Mesothelial cell of epicardium (in vitro differentiated cells): Measurements from ENCODE around the gene ZFAND6. TPM values are rescaled to one million over a fixed set of nuclear protein-coding genes. Genes with fewer than 3 reads are reported as not detected.

Experiments used
- DNase-seq, 2 experiments: peaks; one replicate each; pipeline ENCODE4 v3.0.0; 2021; ENCODE audit warnings: low spot score in 2 of 2; ENCODE audit not compliant: unreplicated experiment in 2 of 2
- H3K27ac Mint-ChIP-seq: 2 replicates; pipeline ENCODE4 v1.8.0; 2021; ENCODE audit warnings: mixed read lengths
- H3K27me3 Mint-ChIP-seq: 2 replicates; pipeline ENCODE4 v1.8.0; 2021; ENCODE audit warnings: low read depth, mixed read lengths
- H3K36me3 Mint-ChIP-seq: 2 replicates; pipeline ENCODE4 v1.8.0; 2021; ENCODE audit warnings: mixed read lengths
- H3K4me1 Mint-ChIP-seq: 2 replicates; pipeline ENCODE4 v1.8.0; 2021; ENCODE audit warnings: mixed read lengths
- H3K4me3 Mint-ChIP-seq: 2 replicates; pipeline ENCODE4 v1.8.0; 2021; ENCODE audit warnings: mild to moderate bottlenecking, moderate library complexity, mixed read lengths
- H3K9me3 Mint-ChIP-seq: 2 replicates; pipeline ENCODE4 v1.8.0; 2021; ENCODE audit warnings: mixed read lengths
- CTCF ChIP-seq: fragments of 200-600 bp; sonication (generic); IDR thresholded peaks from one replicate; pipeline ENCODE4 v1.5.0; 2021; ENCODE audit warnings: antibody characterized with exemption; ENCODE audit not compliant: unreplicated experiment
- total RNA-seq: library from RNA; stranded (reverse); gene quantifications from 3 replicates; pipeline ENCODE4 v1.2.1, GENCODE V29; 2021

ZFAND6 gene
- total RNA-seq, 1 donor from 2014 or later = 88.8 TPM

GRCh38 chr15:80076321-80077318 is 17.1 kb downstream of the ZFAND6 start:
- peaks cover 6% of the 10 kb centered on the region for H3K36me3 Mint-ChIP-seq
- DNase-seq = no peak
- peaks cover 42% of the 10 kb centered on the region for H3K4me1 Mint-ChIP-seq
- H3K9me3 Mint-ChIP-seq = no peaks in the 10 kb centered on the region
- TF ChIP-seq CTCF = no peak
- peak overlapping the region; percentile 44 for H3K27ac Mint-ChIP-seq
- H3K27me3 Mint-ChIP-seq = no peaks in the 10 kb centered on the region
- no peak overlapping the region for H3K4me3 Mint-ChIP-seq

DNA sequence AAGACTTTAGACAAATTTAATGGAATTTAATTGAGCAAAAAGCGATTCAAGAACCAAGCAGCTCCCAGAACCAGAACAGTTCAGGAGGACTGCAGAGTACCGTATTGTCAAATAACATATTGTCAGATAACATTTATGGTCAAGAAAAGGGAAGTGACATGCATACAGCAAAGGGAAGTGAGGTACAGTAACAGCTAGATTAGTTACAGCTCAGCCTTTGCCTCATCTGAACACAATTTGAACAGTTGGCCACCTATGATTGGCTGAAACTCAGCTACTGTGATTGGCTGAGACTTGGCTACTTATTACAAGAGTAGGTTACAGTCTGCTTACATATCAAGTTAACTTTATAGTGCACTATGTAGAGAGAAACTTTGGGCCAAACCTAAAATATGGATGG is 21.9 kb downstream of the ZFAND6 start:
- H3K27me3 Mint-ChIP-seq = no peaks in the 10 kb centered on the region
- no peak for DNase-seq
- peaks cover 11% of the 10 kb centered on the region for H3K4me1 Mint-ChIP-seq
- H3K9me3 Mint-ChIP-seq = no peaks in the 10 kb centered on the region
- no peak overlapping the region for H3K27ac Mint-ChIP-seq
- no peak overlapping the region for H3K4me3 Mint-ChIP-seq
- TF ChIP-seq CTCF = no peak
- peaks cover 6% of the 10 kb centered on the region for H3K36me3 Mint-ChIP-seq

DNA sequence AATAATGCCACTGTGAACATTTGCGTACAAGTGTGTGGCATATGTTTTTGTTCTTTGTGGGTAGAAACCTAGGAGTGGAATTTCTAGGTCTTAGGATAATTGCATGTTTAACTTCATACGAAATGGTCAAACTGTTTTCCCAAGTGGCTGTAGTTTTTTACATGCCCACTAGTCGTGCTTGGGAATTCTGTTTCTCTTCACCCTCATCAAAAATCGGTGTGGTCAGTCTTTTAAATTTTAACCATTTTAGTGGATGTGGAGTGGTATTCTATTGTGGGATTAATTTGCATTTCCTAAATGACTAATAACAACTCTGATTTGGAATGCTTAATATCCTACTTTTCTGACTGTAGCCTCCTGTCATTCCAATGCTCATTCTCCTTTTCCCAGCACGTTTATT is 27.6 kb downstream of the ZFAND6 start:
- H3K36me3 Mint-ChIP-seq = peaks cover 10% of the 10 kb centered on the region

DNA sequence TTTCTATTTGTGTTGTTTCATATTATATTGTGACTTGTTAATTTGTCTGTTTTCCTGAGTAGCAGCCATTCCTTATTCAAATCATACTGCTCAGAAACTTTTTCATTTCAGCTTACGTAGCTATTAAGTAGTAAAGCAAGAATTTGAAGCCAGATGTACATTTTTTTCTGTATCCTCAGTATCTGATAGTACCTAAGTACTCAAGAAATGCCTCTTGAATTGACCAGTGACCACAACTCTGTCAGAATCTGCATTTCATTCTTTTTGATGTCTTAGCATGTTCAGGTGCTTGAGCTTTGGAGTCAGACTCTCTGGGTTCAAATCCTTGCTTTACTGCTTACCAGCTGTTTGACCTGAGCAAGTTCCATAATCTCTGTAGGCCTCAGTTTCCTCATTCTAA is 30.6 kb downstream of the ZFAND6 start:
- no peak for DNase-seq
- Mint-ChIP-seq H3K4me3 (no peak overlapping the region), H3K27ac (no peak overlapping the region), H3K9me3 (peaks cover 11% of the 10 kb centered on the region), H3K36me3 (peaks cover 10% of the 10 kb centered on the region), H3K27me3 (no peaks in the 10 kb centered on the region), H3K4me1 (peaks cover 14% of the 10 kb centered on the region)
- no peak for TF ChIP-seq CTCF

More for the DNA sequence above, 27.6 kb downstream of the ZFAND6 start:
- Mint-ChIP-seq H3K9me3 (peaks cover 11% of the 10 kb centered on the region), H3K4me1 (peaks cover 4% of the 10 kb centered on the region), H3K27me3 (no peaks in the 10 kb centered on the region), H3K4me3 (no peak overlapping the region), H3K27ac (no peak overlapping the region)
- TF ChIP-seq CTCF = peak; percentile 17
- DNase-seq = no peak

DNA sequence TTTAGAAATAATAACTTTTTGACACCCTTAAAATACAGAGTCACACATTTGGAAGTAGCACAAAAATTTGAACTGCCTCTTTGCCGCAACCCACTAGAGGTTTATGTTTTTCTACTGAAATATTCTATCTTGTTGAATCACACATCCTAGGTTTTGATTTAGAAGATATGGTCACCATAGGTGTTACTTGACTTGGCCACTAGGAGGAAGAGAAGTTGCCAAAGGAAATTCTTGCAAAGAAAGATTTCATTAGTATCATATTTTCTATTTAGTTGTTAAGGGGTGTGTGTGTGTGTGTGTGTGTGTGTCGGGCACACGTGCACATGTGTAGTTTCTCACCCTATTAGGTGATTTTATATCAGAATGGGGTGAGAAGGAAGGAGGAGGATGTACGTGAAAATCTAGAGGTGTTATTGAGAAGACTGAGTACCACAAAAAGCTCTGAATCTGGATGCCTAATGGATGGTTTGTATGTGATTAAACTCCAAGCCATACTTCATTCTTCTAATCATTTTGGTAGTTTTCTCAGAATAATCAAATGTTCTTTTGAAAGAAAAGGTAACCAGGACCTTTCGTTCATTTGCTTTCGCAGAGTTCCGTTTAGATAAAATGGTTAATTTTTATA is 31.5 kb downstream of the ZFAND6 start:
- H3K4me1 Mint-ChIP-seq = peaks cover 21% of the 10 kb centered on the region
- no peak overlapping the region for H3K27ac Mint-ChIP-seq
- H3K4me3 Mint-ChIP-seq = no peak overlapping the region
- no peaks in the 10 kb centered on the region for H3K27me3 Mint-ChIP-seq
- TF ChIP-seq CTCF = peak; percentile 69
- peaks cover 11% of the 10 kb centered on the region for H3K9me3 Mint-ChIP-seq
- peaks cover 10% of the 10 kb centered on the region for H3K36me3 Mint-ChIP-seq
- no peak for DNase-seq
